ENCODE data around the gene MAP3K1.

MAP3K1 gene

DNA sequence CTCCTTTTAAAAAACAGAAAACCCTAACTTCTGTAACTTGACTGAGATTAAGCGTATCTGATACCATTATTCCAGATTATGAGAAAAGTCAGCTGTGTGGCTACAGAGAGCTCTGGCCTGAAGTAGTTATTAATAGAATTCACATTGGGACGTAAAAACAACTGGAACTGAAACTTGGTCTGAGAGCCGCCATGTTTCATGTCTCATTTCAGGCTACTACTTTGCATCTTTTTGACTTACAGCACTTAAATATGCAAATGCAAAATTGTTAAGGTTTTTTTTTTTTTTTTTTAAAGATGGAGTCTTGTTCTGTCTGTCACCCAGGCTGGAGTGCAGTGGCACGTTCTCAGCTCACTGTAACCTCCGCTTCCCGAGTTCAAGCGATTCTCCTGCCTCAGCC lies 25.2 kb downstream of the MAP3K1 start:
- no peak overlapping the region for H3K4ac ChIP-seq (ENCODE audit: low read length)
- H3K9me3 ChIP-seq (replicated peaks in 1 of 2; ENCODE audit: control insufficient read depth in 2 of 2, insufficient read depth in 1 of 2, low read depth in 1 of 2, low read length in 2 of 2) = no peaks in the 10 kb centered on the region
- H4K91ac ChIP-seq (ENCODE audit: low read depth, low read length, poor library complexity) = no peak overlapping the region
- no peak overlapping the region for H2BK12ac ChIP-seq (ENCODE audit: low read length)
- no peak overlapping the region for H3K4me2 ChIP-seq (ENCODE audit: insufficient read depth, low read length, poor library complexity, severe bottlenecking)
- peaks cover 4% of the 10 kb centered on the region for H3K79me1 ChIP-seq (ENCODE audit: low read depth, low read length)
- no peak overlapping the region for H2AK5ac ChIP-seq (ENCODE audit: low read depth, low read length)
- no peak overlapping the region for H2BK15ac ChIP-seq (ENCODE audit: low read length)
- no peak overlapping the region for H3K18ac ChIP-seq (ENCODE audit: low read length)
- H3K4me1 ChIP-seq (ENCODE audit: control insufficient read depth in 2 of 2, insufficient read depth in 1 of 2, low read depth in 1 of 2, low read length in 2 of 2) = peaks cover 2 to 7% of the 10 kb centered on the region in 2 donors
- no peak overlapping the region for H2BK5ac ChIP-seq (ENCODE audit: low read length)
- H3K36me3 ChIP-seq (replicated peaks in 1 of 2; ENCODE audit: control insufficient read depth in 2 of 2, insufficient read depth in 2 of 2, low read length in 2 of 2) = no peaks in the 10 kb centered on the region
- H3K27ac ChIP-seq (replicated peaks; ENCODE audit: low read length) = no peak overlapping the region
- no CpG with 5 or more reads among the region's 7 CpGs for WGBS, 2 donors (ENCODE audit: extremely low coverage in 2 of 2, insufficient read length in 2 of 2, insufficient replicate concordance in 1 of 2)
- no peak overlapping the region for H3K9ac ChIP-seq (ENCODE audit: low read depth, low read length, poor library complexity)
- H2BK120ac ChIP-seq (ENCODE audit: low read depth, low read length) = no peak overlapping the region
- no peak for DNase-seq (ENCODE audit: low spot score)
- no peak overlapping the region for H2AFZ ChIP-seq (ENCODE audit: low read length)
- no peaks in the 10 kb centered on the region for H3K27me3 ChIP-seq (ENCODE audit: control insufficient read depth in 3 of 3, insufficient read depth in 3 of 3, low read depth in 1 of 3, low read length in 3 of 3)
- H3K4me3 ChIP-seq (ENCODE audit: low read length in 2 of 2) = no peak overlapping the region
- H3K14ac ChIP-seq (ENCODE audit: low read length) = no peak overlapping the region
- H3K23ac ChIP-seq (ENCODE audit: low read depth, low read length, poor library complexity) = no peak overlapping the region
- H4K8ac ChIP-seq (ENCODE audit: low read depth, low read length) = no peak overlapping the region

DNA sequence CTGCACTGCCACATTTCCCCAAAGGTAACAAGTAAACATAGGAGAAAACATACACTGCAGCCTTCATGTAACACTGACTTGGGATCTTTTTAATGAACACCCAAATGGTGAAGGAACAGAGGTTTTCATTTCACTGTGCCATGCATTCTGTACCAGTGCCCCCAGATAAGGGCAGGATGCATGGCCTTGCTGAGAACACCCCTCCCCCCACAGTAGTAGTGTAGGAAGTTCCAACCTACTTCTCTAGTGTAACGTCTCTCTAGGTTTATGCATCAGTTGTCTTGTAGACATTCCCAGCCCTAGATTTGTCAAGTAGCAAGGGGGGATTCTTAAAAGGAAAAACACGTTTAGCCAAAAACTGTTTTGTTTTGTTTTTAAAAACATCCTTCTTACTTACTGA lies 29.9 kb downstream of the MAP3K1 start:
- no peak overlapping the region for H4K91ac ChIP-seq (ENCODE audit: low read depth, low read length, poor library complexity)
- no peaks in the 10 kb centered on the region for H3K36me3 ChIP-seq (replicated peaks in 1 of 2; ENCODE audit: control insufficient read depth in 2 of 2, insufficient read depth in 2 of 2, low read length in 2 of 2)
- peaks cover 0 to 3% of the 10 kb centered on the region in 2 donors for H3K4me1 ChIP-seq (ENCODE audit: control insufficient read depth in 2 of 2, insufficient read depth in 1 of 2, low read depth in 1 of 2, low read length in 2 of 2)
- no peak overlapping the region for H2BK5ac ChIP-seq (ENCODE audit: low read length)
- no peak overlapping the region for H3K18ac ChIP-seq (ENCODE audit: low read length)
- no peak overlapping the region for H2AFZ ChIP-seq (ENCODE audit: low read length)
- no peak overlapping the region for H3K23ac ChIP-seq (ENCODE audit: low read depth, low read length, poor library complexity)
- H3K9me3 ChIP-seq (replicated peaks in 1 of 2; ENCODE audit: control insufficient read depth in 2 of 2, insufficient read depth in 1 of 2, low read depth in 1 of 2, low read length in 2 of 2) = no peaks in the 10 kb centered on the region
- no peaks in the 10 kb centered on the region for H3K27me3 ChIP-seq (ENCODE audit: control insufficient read depth in 3 of 3, insufficient read depth in 3 of 3, low read depth in 1 of 3, low read length in 3 of 3)
- no peak for DNase-seq (ENCODE audit: low spot score)
- H3K14ac ChIP-seq (ENCODE audit: low read length) = no peak overlapping the region
- H3K79me1 ChIP-seq (ENCODE audit: low read depth, low read length) = peaks cover 4% of the 10 kb centered on the region
- no peak overlapping the region for H4K8ac ChIP-seq (ENCODE audit: low read depth, low read length)
- no peak overlapping the region for H3K27ac ChIP-seq (replicated peaks; ENCODE audit: low read length)
- no CpG with 5 or more reads among the region's 2 CpGs for WGBS, 2 donors (ENCODE audit: extremely low coverage in 2 of 2, insufficient read length in 2 of 2, insufficient replicate concordance in 1 of 2)
- H2BK120ac ChIP-seq (ENCODE audit: low read depth, low read length) = no peak overlapping the region
- no peak overlapping the region for H2BK12ac ChIP-seq (ENCODE audit: low read length)
- H2BK15ac ChIP-seq (ENCODE audit: low read length) = no peak overlapping the region
- no peak overlapping the region for H3K4me3 ChIP-seq (ENCODE audit: low read length in 2 of 2)
- H3K4me2 ChIP-seq (ENCODE audit: insufficient read depth, low read length, poor library complexity, severe bottlenecking) = no peak overlapping the region
- no peak overlapping the region for H3K4ac ChIP-seq (ENCODE audit: low read length)
- no peak overlapping the region for H3K9ac ChIP-seq (ENCODE audit: low read depth, low read length, poor library complexity)
- H2AK5ac ChIP-seq (ENCODE audit: low read depth, low read length) = no peak overlapping the region

DNA sequence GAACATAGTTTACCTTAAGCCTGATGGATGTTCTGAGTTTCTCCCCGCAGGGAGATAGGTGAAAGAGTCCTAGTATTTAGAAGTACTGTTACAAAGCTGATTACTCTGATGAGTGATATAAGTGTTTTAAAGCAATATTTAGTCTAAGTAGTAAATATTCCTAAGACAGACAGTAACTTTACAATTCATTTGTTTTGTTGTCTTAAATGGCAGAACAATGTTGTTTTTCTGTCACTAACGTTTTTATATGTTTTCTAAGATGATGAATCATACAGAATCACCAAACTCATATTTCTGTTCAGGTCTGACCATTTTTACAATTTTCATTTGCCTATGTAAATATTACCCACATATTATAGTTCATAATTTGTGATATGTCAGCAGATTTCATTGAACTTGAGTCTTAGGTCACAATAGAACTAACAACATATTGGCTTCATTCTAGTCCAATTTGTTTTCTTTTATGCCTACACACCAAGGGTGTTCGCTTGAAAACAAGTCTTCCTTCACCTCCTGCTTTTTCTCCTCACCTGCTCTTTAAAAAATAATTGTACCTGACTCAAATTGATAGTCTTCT lies 30.6 kb downstream of the MAP3K1 start:
- Histone ChIP-seq H3K9me3 (replicated peaks in 1 of 2; ENCODE audit: control insufficient read depth in 2 of 2, insufficient read depth in 1 of 2, low read depth in 1 of 2, low read length in 2 of 2) (no peaks in the 10 kb centered on the region), H3K4ac (ENCODE audit: low read length) (no peak overlapping the region), H4K91ac (ENCODE audit: low read depth, low read length, poor library complexity) (no peak overlapping the region), H4K8ac (ENCODE audit: low read depth, low read length) (no peak overlapping the region), H3K4me2 (ENCODE audit: insufficient read depth, low read length, poor library complexity, severe bottlenecking) (no peak overlapping the region), H3K23ac (ENCODE audit: low read depth, low read length, poor library complexity) (no peak overlapping the region), H3K4me3 (ENCODE audit: low read length in 2 of 2) (no peak overlapping the region), H2AFZ (ENCODE audit: low read length) (no peak overlapping the region), H3K9ac (ENCODE audit: low read depth, low read length, poor library complexity) (no peak overlapping the region), H3K27ac (replicated peaks; ENCODE audit: low read length) (no peak overlapping the region), H3K27me3 (ENCODE audit: control insufficient read depth in 3 of 3, insufficient read depth in 3 of 3, low read depth in 1 of 3, low read length in 3 of 3) (no peaks in the 10 kb centered on the region), H3K79me1 (ENCODE audit: low read depth, low read length) (peaks cover 4% of the 10 kb centered on the region), H2BK12ac (ENCODE audit: low read length) (no peak overlapping the region), H2AK5ac (ENCODE audit: low read depth, low read length) (no peak overlapping the region), H2BK5ac (ENCODE audit: low read length) (no peak overlapping the region), H3K14ac (ENCODE audit: low read length) (no peak overlapping the region), H3K4me1 (ENCODE audit: control insufficient read depth in 2 of 2, insufficient read depth in 1 of 2, low read depth in 1 of 2, low read length in 2 of 2) (peaks cover 0 to 3% of the 10 kb centered on the region in 2 donors), H3K36me3 (replicated peaks in 1 of 2; ENCODE audit: control insufficient read depth in 2 of 2, insufficient read depth in 2 of 2, low read length in 2 of 2) (no peaks in the 10 kb centered on the region), H2BK120ac (ENCODE audit: low read depth, low read length) (no peak overlapping the region), H3K18ac (ENCODE audit: low read length) (no peak overlapping the region), H2BK15ac (ENCODE audit: low read length) (no peak overlapping the region)
- no peak for DNase-seq (ENCODE audit: low spot score)
- no CpG with 5 or more reads among the region's 3 CpGs for WGBS, 2 donors (ENCODE audit: extremely low coverage in 2 of 2, insufficient read length in 2 of 2, insufficient replicate concordance in 1 of 2)

DNA sequence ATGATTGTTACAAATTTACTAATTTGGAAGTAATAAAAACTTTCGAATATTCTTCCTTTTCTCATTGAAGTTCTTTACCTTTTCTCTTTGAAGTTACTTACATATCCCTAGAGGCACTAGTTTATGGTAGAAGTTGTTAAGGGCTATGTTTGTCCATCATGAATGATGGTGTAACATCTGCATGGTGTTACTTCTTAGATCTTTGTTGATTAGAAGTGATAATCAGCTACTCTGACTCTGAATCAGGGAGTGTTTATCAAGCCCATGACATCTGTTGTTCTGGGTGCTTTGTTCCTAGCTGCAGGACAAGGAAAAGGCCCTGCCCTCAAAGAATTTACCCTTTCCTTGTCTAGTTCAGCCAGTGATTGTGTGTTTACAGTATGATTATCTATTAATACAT lies 32.9 kb downstream of the MAP3K1 start:
- Histone ChIP-seq H2AFZ (ENCODE audit: low read length) (no peak overlapping the region), H3K4me3 (ENCODE audit: low read length in 2 of 2) (no peak overlapping the region), H3K9me3 (replicated peaks in 1 of 2; ENCODE audit: control insufficient read depth in 2 of 2, insufficient read depth in 1 of 2, low read depth in 1 of 2, low read length in 2 of 2) (no peaks in the 10 kb centered on the region), H3K18ac (ENCODE audit: low read length) (no peak overlapping the region), H3K4me1 (ENCODE audit: control insufficient read depth in 2 of 2, insufficient read depth in 1 of 2, low read depth in 1 of 2, low read length in 2 of 2) (peaks cover 0 to 5% of the 10 kb centered on the region in 2 donors), H2BK120ac (ENCODE audit: low read depth, low read length) (no peak overlapping the region), H3K36me3 (replicated peaks in 1 of 2; ENCODE audit: control insufficient read depth in 2 of 2, insufficient read depth in 2 of 2, low read length in 2 of 2) (no peaks in the 10 kb centered on the region), H3K4ac (ENCODE audit: low read length) (no peak overlapping the region), H3K79me1 (ENCODE audit: low read depth, low read length) (peaks cover 4% of the 10 kb centered on the region), H3K9ac (ENCODE audit: low read depth, low read length, poor library complexity) (no peak overlapping the region), H2BK5ac (ENCODE audit: low read length) (no peak overlapping the region), H3K27ac (replicated peaks; ENCODE audit: low read length) (no peak overlapping the region), H3K14ac (ENCODE audit: low read length) (no peak overlapping the region), H2BK15ac (ENCODE audit: low read length) (no peak overlapping the region), H2BK12ac (ENCODE audit: low read length) (no peak overlapping the region), H4K91ac (ENCODE audit: low read depth, low read length, poor library complexity) (no peak overlapping the region), H4K8ac (ENCODE audit: low read depth, low read length) (no peak overlapping the region), H2AK5ac (ENCODE audit: low read depth, low read length) (no peak overlapping the region), H3K4me2 (ENCODE audit: insufficient read depth, low read length, poor library complexity, severe bottlenecking) (no peak overlapping the region), H3K27me3 (ENCODE audit: control insufficient read depth in 3 of 3, insufficient read depth in 3 of 3, low read depth in 1 of 3, low read length in 3 of 3) (no peaks in the 10 kb centered on the region), H3K23ac (ENCODE audit: low read depth, low read length, poor library complexity) (no peak overlapping the region)
- DNase-seq (ENCODE audit: low spot score) = no peak
- no CpG with 5 or more reads among the region's 1 CpG for WGBS, 2 donors (ENCODE audit: extremely low coverage in 2 of 2, insufficient read length in 2 of 2, insufficient replicate concordance in 1 of 2)

All from neuronal stem cell (in vitro differentiated cells).